HepG2 (cell line): ENCODE results near the gene NR1H3. TPM values are rescaled to one million over a fixed set of nuclear protein-coding genes. Genes with fewer than 3 reads are reported as not detected.

Source experiments
- CENPBD1 ChIP-seq: sonication (generic); formaldehyde crosslinking; IDR thresholded peaks from 2 replicates; pipeline ENCODE4 v1.8.0; 2022; ENCODE audit warnings: missing genetic modification reagents, low read depth, mild to moderate bottlenecking, borderline replicate concordance
- ETV6 ChIP-seq: sonication (generic); formaldehyde crosslinking; conservative IDR thresholded peaks from 2 replicates; pipeline ENCODE4 v1.4.0; 2020; ENCODE audit warnings: missing genetic modification reagents
- FOXA3 ChIP-seq: IDR thresholded peaks from 2 replicates; pipeline ENCODE4 v1.6.1; 2016; ENCODE audit warnings: missing genetic modification reagents, missing compliant biosample characterization
- GLI4 ChIP-seq: sonication (generic); formaldehyde crosslinking; IDR thresholded peaks from 2 replicates; pipeline ENCODE4 v1.5.1; 2020; ENCODE audit warnings: missing genetic modification reagents, mild to moderate bottlenecking, moderate library complexity, borderline replicate concordance
- GRHL1 ChIP-seq: sonication (generic); formaldehyde crosslinking; conservative IDR thresholded peaks from 2 replicates; pipeline ENCODE4 v1.8.0; 2022; ENCODE audit warnings: missing genetic modification reagents
- IRF9 ChIP-seq: sonication (generic); formaldehyde crosslinking; IDR thresholded peaks from 2 replicates; pipeline ENCODE4 v1.8.0; 2022; ENCODE audit warnings: missing genetic modification reagents, mild to moderate bottlenecking, borderline replicate concordance
- MXD4 ChIP-seq: IDR thresholded peaks from 2 replicates; pipeline ENCODE4 v1.6.1; 2016; ENCODE audit warnings: mild to moderate bottlenecking, missing biosample characterization, missing genetic modification reagents
- SNAI1 ChIP-seq: sonication (generic); formaldehyde crosslinking; IDR thresholded peaks from 2 replicates; pipeline ENCODE4 v1.5.0; 2020; ENCODE audit warnings: mild to moderate bottlenecking, missing genetic modification reagents, borderline replicate concordance
- ZNF431 ChIP-seq: sonication (generic); formaldehyde crosslinking; IDR thresholded peaks from 2 replicates; pipeline ENCODE4 v1.9.0; 2022; ENCODE audit warnings: missing genetic modification reagents, low read depth, mild to moderate bottlenecking, borderline replicate concordance
- ZNF496 ChIP-seq: sonication (generic); formaldehyde crosslinking; IDR thresholded peaks from 2 replicates; pipeline ENCODE4 v1.8.1; 2023; ENCODE audit warnings: mild to moderate bottlenecking, moderate library complexity, missing genetic modification reagents; ENCODE audit not compliant: insufficient replicate concordance
- ZNF574 ChIP-seq: sonication (generic); formaldehyde crosslinking; IDR thresholded peaks from 2 replicates; pipeline ENCODE4 v1.4.0; 2020; ENCODE audit warnings: missing genetic modification reagents
- ZNF646 ChIP-seq: sonication (generic); formaldehyde crosslinking; IDR thresholded peaks from 2 replicates; pipeline ENCODE4 v1.9.0; 2021; ENCODE audit warnings: mild to moderate bottlenecking, missing genetic modification reagents
- ZNF660 ChIP-seq: sonication (generic); formaldehyde crosslinking; IDR thresholded peaks from 2 replicates; pipeline ENCODE4 v1.5.1; 2020; ENCODE audit warnings: mild to moderate bottlenecking, low read depth, missing genetic modification reagents, borderline replicate concordance
- ZNF747 ChIP-seq: sonication (generic); formaldehyde crosslinking; IDR thresholded peaks from 2 replicates; pipeline ENCODE4 v1.8.1; 2023; ENCODE audit warnings: missing genetic modification reagents, mild to moderate bottlenecking, borderline replicate concordance
- ZNF768 ChIP-seq: sonication (generic); formaldehyde crosslinking; IDR thresholded peaks from 2 replicates; pipeline ENCODE4 v1.4.0; 2020; ENCODE audit warnings: missing genetic modification reagents
- ZNF788 ChIP-seq: sonication (generic); formaldehyde crosslinking; IDR thresholded peaks from 2 replicates; pipeline ENCODE4 v1.5.0; 2020; ENCODE audit warnings: mild to moderate bottlenecking, missing genetic modification reagents, borderline replicate concordance
- polyA plus RNA-seq, 8 experiments: library from polyadenylated mRNA; depleted of rRNA in 3 of 8; stranded (reverse) in 7 of 8; unstranded in 1 of 8; fragments of >200 nt; fragmentation: Illumina TruSeq in 4 of 8; extraction: Trizol in 4 of 8; gene quantifications; 2 replicates each; pipeline versions ENCODE4 v1.2.1 to v1.2.3, GENCODE V29; 2011 to 2016; ENCODE audit warnings: low read depth in 4 of 8, missing spikeins in 1 of 8, mixed read lengths in 1 of 8; ENCODE audit not compliant: insufficient read depth in 1 of 8
- total RNA-seq, 5 experiments: library from RNA; depleted of rRNA; stranded (reverse); fragments of >200 nt; fragmentation: Illumina TruSeq; extraction: Trizol; gene quantifications; 2 replicates each; pipeline ENCODE4 v1.2.3, GENCODE V29; 2016; ENCODE audit warnings: low read depth in 1 of 5

Gene NR1H3
- total and polyA plus RNA-seq, 2 of the 13 experiments (the other 11 are each of a cell fraction or from before 2014, with no cell fraction given) = 41.8 to 102 TPM

- TF ChIP-seq ETV6 (CRISPR knock-in tag) = no peak
- TF ChIP-seq ZNF431 (CRISPR knock-in tag) = no peak
- no peak for TF ChIP-seq ZNF496
- TF ChIP-seq GRHL1 (CRISPR knock-in tag) = no peak
- no peak for TF ChIP-seq GLI4 (CRISPR knock-in tag)
- TF ChIP-seq ZNF747 = no peak
- no peak for TF ChIP-seq ZNF788
- peak; percentile 27; the same call in 1 of the 2 replicates for TF ChIP-seq ZNF768 (CRISPR knock-in tag)
- no peak for TF ChIP-seq CENPBD1 (CRISPR knock-in tag)
- TF ChIP-seq ZNF646 (CRISPR knock-in tag) = no peak
- peak; percentile 10; the same call in 1 of the 2 replicates for TF ChIP-seq ZNF574 (CRISPR knock-in tag)
- TF ChIP-seq IRF9 = no peak
- TF ChIP-seq MXD4 (CRISPR knock-in tag) = no peak
- 0 out of 2 replicates have a peak, but pooled peaks have one; percentile 26 for TF ChIP-seq FOXA3 (CRISPR knock-in tag)
- no peak for TF ChIP-seq SNAI1
- TF ChIP-seq ZNF660 (CRISPR knock-in tag) = no peak
Observed at GRCh38 chr11:47269829-47270305, 12.1 kb downstream of the NR1H3 start, which contains the start of gene MADD (continued).
